HepG2 (cell line): ENCODE measurements around the gene NCOA1. TPM values are rescaled to one million over a fixed set of nuclear protein-coding genes. Genes with fewer than 3 reads are reported as not detected.
"Not testable (repeated sequence)": the region's sequence is repeated elsewhere in the genome, so short reads cannot be mapped to it uniquely, and the experiment has no call there.

ENCODE experiments used
- ATAC-seq: fragments of 200-7000 bp; cut with Tn5 transposase; 3 replicates; pipeline ENCODE4 v1.9.1; 2020; ENCODE audit warnings: mild to moderate bottlenecking, moderate library complexity
- BruUV-seq: library from RNA; stranded (reverse); fragments of 400-500 nt; replicated peaks from 2 replicates; lab custom pipeline; 2021; lab: Mats Ljungman, UMichigan
- CTCF ChIA-PET: fragments of 300-600 bp; formaldehyde crosslinking; extraction: SDS; loops from one replicate; lab custom pipeline; 2021; ENCODE audit warnings: low total read pairs, inconsistent platforms, low intra/inter-chr PET ratio; lab: Yijun Ruan, JAX
- POLR2A ChIA-PET: fragments of 350-600 bp; sonication (Branson Sonifier 250); formaldehyde crosslinking; loops from one replicate; lab custom pipeline; 2020; ENCODE audit warnings: antibody characterized with exemption, inconsistent platforms; lab: Yijun Ruan, JAX
- DNase-seq: peaks from one replicate; pipeline ENCODE4 v3.0.0-alpha.2; 2015; ENCODE audit warnings: low spot score
- FAIRE-seq: peaks from 3 replicates; lab custom pipeline; 2011; peaks lifted over from hg19 to GRCh38; lab: Jason Lieb, UNC
- H2AFZ ChIP-seq: one replicate; pipeline ENCODE4 v1.6.1; 2011; ENCODE audit warnings: low read length, inconsistent platforms
- H3K27ac ChIP-seq: fragments of 300-600 bp; 3 replicates; pipeline ENCODE4 v1.8.0; 2011; ENCODE audit warnings: mixed run types, mild to moderate bottlenecking, mixed read lengths, low read length, inconsistent platforms; ENCODE audit not compliant: insufficient read depth; ENCODE audit errors: extremely low read length
- H3K27me3 ChIP-seq, 2 experiments: fragments of 200-600 bp in 1 of 2; 2 replicates in 1 of 2; 3 replicates in 1 of 2; pipeline versions ENCODE4 v1.6.0 to v1.8.0; 2011; ENCODE audit warnings: low read length in 2 of 2, mild to moderate bottlenecking in 2 of 2, moderate library complexity in 2 of 2, inconsistent platforms in 1 of 2; ENCODE audit not compliant: insufficient read depth in 2 of 2, control insufficient read depth in 1 of 2
- H3K36me3 ChIP-seq, 2 experiments: fragments of 200-600 bp in 1 of 2; replicated peaks in 1 of 2; 2 replicates in 1 of 2; 3 replicates in 1 of 2; pipeline versions ENCODE4 v1.5.1 to v1.8.0; 2011; ENCODE audit warnings: low read length in 2 of 2, inconsistent platforms in 1 of 2; ENCODE audit not compliant: insufficient read depth in 2 of 2, control insufficient read depth in 1 of 2
- H3K4me1 ChIP-seq: 2 replicates; pipeline ENCODE4 v1.5.1; 2012; ENCODE audit warnings: low read length, inconsistent platforms; ENCODE audit not compliant: insufficient read depth
- H3K4me2 ChIP-seq: 2 replicates; pipeline ENCODE4 v1.6.0; 2011; ENCODE audit warnings: low read depth, low read length, inconsistent platforms
- H3K4me3 ChIP-seq, 3 experiments: fragments of 200-600 bp in 1 of 3; sonication (generic), shearing (Covaris generic) in 1 of 3; replicated peaks in 1 of 3; 2 replicates each; pipeline ENCODE4 v1.5.1; 2011 to 2016; ENCODE audit warnings: low read length in 3 of 3, inconsistent platforms in 2 of 3, low read depth in 2 of 3, mild to moderate bottlenecking in 2 of 3, control low read depth in 1 of 3, mixed read lengths in 1 of 3; ENCODE audit not compliant: insufficient read depth in 1 of 3
- H3K79me2 ChIP-seq: one replicate; pipeline ENCODE4 v1.6.1; 2011; ENCODE audit warnings: low read length, inconsistent platforms; ENCODE audit not compliant: insufficient read depth
- H3K9ac ChIP-seq: 2 replicates; pipeline ENCODE4 v1.6.0; 2011; ENCODE audit warnings: mild to moderate bottlenecking, low read depth, low read length, inconsistent platforms; ENCODE audit not compliant: insufficient read depth
- H3K9me3 ChIP-seq: 2 replicates; pipeline ENCODE4 v1.5.1; 2012; ENCODE audit warnings: mild to moderate bottlenecking, low read length
- H4K20me1 ChIP-seq: 2 replicates; pipeline ENCODE4 v1.6.0; 2011; ENCODE audit warnings: inconsistent platforms, mild to moderate bottlenecking, low read length, moderate library complexity; ENCODE audit not compliant: insufficient read depth
- SETDB1 ChIP-seq: sonication (generic); formaldehyde crosslinking; IDR thresholded peaks from 2 replicates; pipeline ENCODE4 v1.5.1; 2020; ENCODE audit warnings: missing genetic modification reagents, mild to moderate bottlenecking, borderline replicate concordance
- ZBTB1 ChIP-seq: sonication (generic); formaldehyde crosslinking; IDR thresholded peaks from 2 replicates; pipeline ENCODE4 v1.4.0; 2020; ENCODE audit warnings: missing genetic modification reagents, borderline replicate concordance
- ZNF17 ChIP-seq: sonication (generic); formaldehyde crosslinking; IDR thresholded peaks from 2 replicates; pipeline ENCODE4 v1.5.0; 2020; ENCODE audit warnings: mild to moderate bottlenecking, missing genetic modification reagents
- ZNF552 ChIP-seq: sonication (generic); formaldehyde crosslinking; IDR thresholded peaks from 2 replicates; pipeline ENCODE4 v1.9.0; 2022; ENCODE audit warnings: missing genetic modification reagents, mild to moderate bottlenecking, borderline replicate concordance
- ZNF816 ChIP-seq: sonication (generic); formaldehyde crosslinking; IDR thresholded peaks from 2 replicates; pipeline ENCODE4 v1.8.0; 2022; ENCODE audit warnings: missing genetic modification reagents, mild to moderate bottlenecking, borderline replicate concordance
- WGBS: methylation state at CpG from one replicate; pipeline ENCODE4 v1.1.6; 2017; ENCODE audit warnings: low lambda C conversion rate; 5-methylcytosine and 5-hydroxymethylcytosine counted together
- in situ Hi-C: cut with HindIII; loops from 2 replicates; pipeline ENCODE4 v1.10.0; 2017; ENCODE audit warnings: low pct_unique_long_range_greater_than_20kb; ENCODE audit not compliant: extremely low pct_ligation_motif_present
- intact Hi-C: fragments of 100-400 bp; cut with micrococcal nuclease; formaldehyde crosslinking; loops from one replicate; pipeline ENCODE4 v1.10.0; 2022; ENCODE audit not compliant: unreplicated experiment
- polyA plus RNA-seq, 8 experiments: library from polyadenylated mRNA; depleted of rRNA in 3 of 8; stranded (reverse) in 7 of 8; unstranded in 1 of 8; fragments of >200 nt; fragmentation: Illumina TruSeq in 4 of 8; extraction: Trizol in 4 of 8; gene quantifications; 2 replicates each; pipeline versions ENCODE4 v1.2.1 to v1.2.3, GENCODE V29; 2011 to 2016; ENCODE audit warnings: low read depth in 4 of 8, missing spikeins in 1 of 8, mixed read lengths in 1 of 8; ENCODE audit not compliant: insufficient read depth in 1 of 8
- total RNA-seq, 5 experiments: library from RNA; depleted of rRNA; stranded (reverse); fragments of >200 nt; fragmentation: Illumina TruSeq; extraction: Trizol; gene quantifications; 2 replicates each; pipeline ENCODE4 v1.2.3, GENCODE V29; 2016; ENCODE audit warnings: low read depth in 1 of 5
- TF ChIP-seq, protein P1 (sequence below): sonication (generic); formaldehyde crosslinking; IDR thresholded peaks from 2 replicates; pipeline ENCODE4 v1.5.0; 2020; ENCODE audit warnings: mild to moderate bottlenecking, missing genetic modification reagents
- TF ChIP-seq, protein P2 (sequence below): sonication (generic); formaldehyde crosslinking; IDR thresholded peaks from 2 replicates; pipeline ENCODE4 v1.4.0; 2020; ENCODE audit warnings: mild to moderate bottlenecking, missing genetic modification reagents
- TF ChIP-seq, protein P3 (sequence below): sonication (generic); formaldehyde crosslinking; IDR thresholded peaks from 2 replicates; pipeline ENCODE4; 2020; ENCODE audit warnings: missing genetic modification reagents, mild to moderate bottlenecking, borderline replicate concordance

The NCOA1 gene
- total and polyA plus RNA-seq, 2 of the 13 experiments (the other 11 are each of a cell fraction or from before 2014, with no cell fraction given), result 10.0 to 10.4 TPM

DNA sequence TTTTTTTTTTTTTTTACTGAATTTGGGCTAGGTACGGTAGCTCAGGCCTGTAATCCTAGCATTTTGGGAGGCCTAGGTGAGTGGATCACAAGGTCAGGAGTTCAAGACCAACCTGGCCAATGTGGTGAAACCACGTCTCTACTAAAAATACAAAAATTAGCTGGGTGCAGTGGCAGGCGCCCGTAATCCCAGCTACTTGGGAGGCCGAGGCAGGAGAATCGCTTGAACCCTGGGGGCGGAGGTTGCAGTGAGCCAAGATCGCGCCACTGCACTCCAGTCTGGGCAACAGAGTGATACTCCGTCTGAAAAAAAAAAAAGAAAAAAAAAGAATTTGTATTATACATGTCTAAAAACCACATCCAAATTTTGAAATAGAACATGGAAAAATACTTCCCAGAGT, 78.5 kb downstream of the NCOA1 start:
- in situ Hi-C loops, ATAC-seq, H3K9ac ChIP-seq, H3K4me2 ChIP-seq, H3K4me1 ChIP-seq, H3K79me2 ChIP-seq, H3K36me3 ChIP-seq, H4K20me1 ChIP-seq, intact Hi-C loops, BruUV-seq, CTCF ChIA-PET, H3K4me3 ChIP-seq, H3K27ac ChIP-seq, FAIRE-seq, H3K27me3 ChIP-seq, DNase-seq, POLR2A ChIA-PET, H2AFZ ChIP-seq: not testable (repeated sequence)
- 97% methylated on average over 10 of the region's 10 CpGs for WGBS
- peaks cover 11% of the 10 kb centered on the region for H3K9me3 ChIP-seq

DNA sequence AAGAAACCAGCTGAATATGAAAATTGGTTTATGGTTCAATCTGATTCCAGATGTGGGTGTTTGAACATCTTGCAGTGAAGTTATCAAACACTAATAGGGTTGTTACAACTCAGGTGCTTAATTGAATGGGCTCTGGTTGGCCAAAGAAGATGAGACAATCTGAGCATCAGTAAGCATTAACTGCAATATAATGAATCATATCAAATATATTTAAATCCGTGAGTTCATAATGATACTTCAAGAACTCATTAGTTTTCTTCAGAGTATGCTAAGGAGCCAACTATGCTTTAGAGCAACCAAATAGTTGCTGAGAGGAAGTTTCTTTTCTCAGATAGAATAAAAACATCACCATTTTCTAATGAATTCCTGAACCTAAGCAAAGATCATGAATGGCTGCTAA, 79.2 kb downstream of the NCOA1 start:
- Histone ChIP-seq H4K20me1 (no peaks in the 10 kb centered on the region), H3K4me3 (no peak overlapping the region)
- TF ChIP-seq, protein P1, sequence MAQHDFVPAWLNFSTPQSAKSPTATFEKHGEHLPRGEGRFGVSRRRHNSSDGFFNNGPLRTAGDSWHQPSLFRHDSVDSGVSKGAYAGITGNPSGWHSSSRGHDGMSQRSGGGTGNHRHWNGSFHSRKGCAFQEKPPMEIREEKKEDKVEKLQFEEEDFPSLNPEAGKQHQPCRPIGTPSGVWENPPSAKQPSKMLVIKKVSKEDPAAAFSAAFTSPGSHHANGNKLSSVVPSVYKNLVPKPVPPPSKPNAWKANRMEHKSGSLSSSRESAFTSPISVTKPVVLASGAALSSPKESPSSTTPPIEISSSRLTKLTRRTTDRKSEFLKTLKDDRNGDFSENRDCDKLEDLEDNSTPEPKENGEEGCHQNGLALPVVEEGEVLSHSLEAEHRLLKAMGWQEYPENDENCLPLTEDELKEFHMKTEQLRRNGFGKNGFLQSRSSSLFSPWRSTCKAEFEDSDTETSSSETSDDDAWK, result no peak
- no peak for TF ChIP-seq ZBTB1 (CRISPR knock-in tag)
- TF ChIP-seq, protein P2, sequence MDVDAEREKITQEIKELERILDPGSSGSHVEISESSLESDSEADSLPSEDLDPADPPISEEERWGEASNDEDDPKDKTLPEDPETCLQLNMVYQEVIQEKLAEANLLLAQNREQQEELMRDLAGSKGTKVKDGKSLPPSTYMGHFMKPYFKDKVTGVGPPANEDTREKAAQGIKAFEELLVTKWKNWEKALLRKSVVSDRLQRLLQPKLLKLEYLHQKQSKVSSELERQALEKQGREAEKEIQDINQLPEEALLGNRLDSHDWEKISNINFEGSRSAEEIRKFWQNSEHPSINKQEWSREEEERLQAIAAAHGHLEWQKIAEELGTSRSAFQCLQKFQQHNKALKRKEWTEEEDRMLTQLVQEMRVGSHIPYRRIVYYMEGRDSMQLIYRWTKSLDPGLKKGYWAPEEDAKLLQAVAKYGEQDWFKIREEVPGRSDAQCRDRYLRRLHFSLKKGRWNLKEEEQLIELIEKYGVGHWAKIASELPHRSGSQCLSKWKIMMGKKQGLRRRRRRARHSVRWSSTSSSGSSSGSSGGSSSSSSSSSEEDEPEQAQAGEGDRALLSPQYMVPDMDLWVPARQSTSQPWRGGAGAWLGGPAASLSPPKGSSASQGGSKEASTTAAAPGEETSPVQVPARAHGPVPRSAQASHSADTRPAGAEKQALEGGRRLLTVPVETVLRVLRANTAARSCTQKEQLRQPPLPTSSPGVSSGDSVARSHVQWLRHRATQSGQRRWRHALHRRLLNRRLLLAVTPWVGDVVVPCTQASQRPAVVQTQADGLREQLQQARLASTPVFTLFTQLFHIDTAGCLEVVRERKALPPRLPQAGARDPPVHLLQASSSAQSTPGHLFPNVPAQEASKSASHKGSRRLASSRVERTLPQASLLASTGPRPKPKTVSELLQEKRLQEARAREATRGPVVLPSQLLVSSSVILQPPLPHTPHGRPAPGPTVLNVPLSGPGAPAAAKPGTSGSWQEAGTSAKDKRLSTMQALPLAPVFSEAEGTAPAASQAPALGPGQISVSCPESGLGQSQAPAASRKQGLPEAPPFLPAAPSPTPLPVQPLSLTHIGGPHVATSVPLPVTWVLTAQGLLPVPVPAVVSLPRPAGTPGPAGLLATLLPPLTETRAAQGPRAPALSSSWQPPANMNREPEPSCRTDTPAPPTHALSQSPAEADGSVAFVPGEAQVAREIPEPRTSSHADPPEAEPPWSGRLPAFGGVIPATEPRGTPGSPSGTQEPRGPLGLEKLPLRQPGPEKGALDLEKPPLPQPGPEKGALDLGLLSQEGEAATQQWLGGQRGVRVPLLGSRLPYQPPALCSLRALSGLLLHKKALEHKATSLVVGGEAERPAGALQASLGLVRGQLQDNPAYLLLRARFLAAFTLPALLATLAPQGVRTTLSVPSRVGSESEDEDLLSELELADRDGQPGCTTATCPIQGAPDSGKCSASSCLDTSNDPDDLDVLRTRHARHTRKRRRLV (CRISPR knock-in tag), result no peak
- TF ChIP-seq ZNF816 (CRISPR knock-in tag), result no peak
- TF ChIP-seq ZNF552 (CRISPR knock-in tag), result no peak
- no peak for TF ChIP-seq SETDB1 (CRISPR knock-in tag)
- TF ChIP-seq ZNF17 (CRISPR knock-in tag), result no peak
- TF ChIP-seq, protein P3, sequence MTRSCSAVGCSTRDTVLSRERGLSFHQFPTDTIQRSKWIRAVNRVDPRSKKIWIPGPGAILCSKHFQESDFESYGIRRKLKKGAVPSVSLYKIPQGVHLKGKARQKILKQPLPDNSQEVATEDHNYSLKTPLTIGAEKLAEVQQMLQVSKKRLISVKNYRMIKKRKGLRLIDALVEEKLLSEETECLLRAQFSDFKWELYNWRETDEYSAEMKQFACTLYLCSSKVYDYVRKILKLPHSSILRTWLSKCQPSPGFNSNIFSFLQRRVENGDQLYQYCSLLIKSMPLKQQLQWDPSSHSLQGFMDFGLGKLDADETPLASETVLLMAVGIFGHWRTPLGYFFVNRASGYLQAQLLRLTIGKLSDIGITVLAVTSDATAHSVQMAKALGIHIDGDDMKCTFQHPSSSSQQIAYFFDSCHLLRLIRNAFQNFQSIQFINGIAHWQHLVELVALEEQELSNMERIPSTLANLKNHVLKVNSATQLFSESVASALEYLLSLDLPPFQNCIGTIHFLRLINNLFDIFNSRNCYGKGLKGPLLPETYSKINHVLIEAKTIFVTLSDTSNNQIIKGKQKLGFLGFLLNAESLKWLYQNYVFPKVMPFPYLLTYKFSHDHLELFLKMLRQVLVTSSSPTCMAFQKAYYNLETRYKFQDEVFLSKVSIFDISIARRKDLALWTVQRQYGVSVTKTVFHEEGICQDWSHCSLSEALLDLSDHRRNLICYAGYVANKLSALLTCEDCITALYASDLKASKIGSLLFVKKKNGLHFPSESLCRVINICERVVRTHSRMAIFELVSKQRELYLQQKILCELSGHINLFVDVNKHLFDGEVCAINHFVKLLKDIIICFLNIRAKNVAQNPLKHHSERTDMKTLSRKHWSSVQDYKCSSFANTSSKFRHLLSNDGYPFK, result no peak
- TF ChIP-seq, all 625 proteins: peak for 0
- CTCF ChIA-PET, result no interaction called here
- Histone ChIP-seq H2AFZ (no peak overlapping the region), H3K4me1 (no peaks in the 10 kb centered on the region), H3K27me3 (no peaks in the 10 kb centered on the region), H3K4me2 (no peak overlapping the region), H3K9me3 (peaks cover 11% of the 10 kb centered on the region), H3K9ac (no peak overlapping the region), H3K79me2 (no peaks in the 10 kb centered on the region), H3K27ac (no peak overlapping the region), H3K36me3 (peaks cover 0 to 2% of the 10 kb centered on the region in 2 experiments; a peak in 2 of 5 replicates)
- in situ Hi-C loops (no loop called here), intact Hi-C loops (no loop called here)
- FAIRE-seq (no peak), DNase-seq (no peak), ATAC-seq (no peak)
- WGBS, result 94% methylated on average over 1 of the region's 1 CpG
- no TSS peak for BruUV-seq
- POLR2A ChIA-PET, result no interaction called here
